H1 (cell line): ENCODE results near the gene DPP3. TPM values are rescaled to one million over a fixed set of nuclear protein-coding genes. Genes with fewer than 3 reads are reported as not detected.

Source experiments
- POLR2A ChIP-seq, 2 experiments: IDR thresholded peaks; 1 replicate in 1 of 2; 2 replicates in 1 of 2; pipeline ENCODE4 v1.6.1; 2011; ENCODE audit warnings: low read depth in 2 of 2, low read length in 2 of 2, mild to moderate bottlenecking in 2 of 2; ENCODE audit errors: control extremely low read depth in 1 of 2
- RNF2 ChIP-seq: fragments of 200-900, 300-1000 bp; sonication (generic); IDR thresholded peaks from 2 replicates; pipeline ENCODE4 v1.7.1; 2016; ENCODE audit warnings: borderline replicate concordance, low read depth, mild to moderate bottlenecking, antibody characterized with exemption, low read length; ENCODE audit not compliant: poor library complexity, severe bottlenecking; ENCODE audit errors: missing control alignments
- USF2 ChIP-seq: IDR thresholded peaks from 2 replicates; pipeline ENCODE4 v1.6.1; 2011; ENCODE audit warnings: low read length, improper control_type of control experiment
- polyA plus RNA-seq, 7 experiments: library from polyadenylated mRNA; depleted of rRNA in 3 of 7; stranded (reverse) in 5 of 7; unstranded in 2 of 7; fragments of >200 nt in 5 of 7; fragments of 200-250 nt in 2 of 7; gene quantifications; 1 replicate in 5 of 7; 2 replicates in 1 of 7; 4 replicates in 1 of 7; pipeline versions ENCODE4 v1.2.1 to v1.2.3, GENCODE V29; 2011 to 2013; ENCODE audit warnings: missing spikeins in 2 of 7, mixed read lengths in 2 of 7
- total RNA-seq: library from RNA; stranded (reverse); fragmentation: NEBNext Ultra II Directional; extraction: Animal tissue kit (Norgen Biotek cat#: 25700); gene quantifications from 2 replicates; pipeline ENCODE4 v1.2.1, GENCODE V29; 2021
- TF ChIP-seq, protein P1 (sequence below): fragments of 300-600 bp; sonication (generic); IDR thresholded peaks from 2 replicates; pipeline ENCODE4 v1.7.1; 2012; ENCODE audit warnings: low read length, moderate library complexity, mild to moderate bottlenecking, inconsistent platforms; ENCODE audit not compliant: insufficient replicate concordance

DPP3 gene
- total and polyA plus RNA-seq, 2 of the 8 experiments (the other 6 are each of a cell fraction or from before 2014, with no cell fraction given) = 75.1 to 82.7 TPM

- TF ChIP-seq, protein P1, sequence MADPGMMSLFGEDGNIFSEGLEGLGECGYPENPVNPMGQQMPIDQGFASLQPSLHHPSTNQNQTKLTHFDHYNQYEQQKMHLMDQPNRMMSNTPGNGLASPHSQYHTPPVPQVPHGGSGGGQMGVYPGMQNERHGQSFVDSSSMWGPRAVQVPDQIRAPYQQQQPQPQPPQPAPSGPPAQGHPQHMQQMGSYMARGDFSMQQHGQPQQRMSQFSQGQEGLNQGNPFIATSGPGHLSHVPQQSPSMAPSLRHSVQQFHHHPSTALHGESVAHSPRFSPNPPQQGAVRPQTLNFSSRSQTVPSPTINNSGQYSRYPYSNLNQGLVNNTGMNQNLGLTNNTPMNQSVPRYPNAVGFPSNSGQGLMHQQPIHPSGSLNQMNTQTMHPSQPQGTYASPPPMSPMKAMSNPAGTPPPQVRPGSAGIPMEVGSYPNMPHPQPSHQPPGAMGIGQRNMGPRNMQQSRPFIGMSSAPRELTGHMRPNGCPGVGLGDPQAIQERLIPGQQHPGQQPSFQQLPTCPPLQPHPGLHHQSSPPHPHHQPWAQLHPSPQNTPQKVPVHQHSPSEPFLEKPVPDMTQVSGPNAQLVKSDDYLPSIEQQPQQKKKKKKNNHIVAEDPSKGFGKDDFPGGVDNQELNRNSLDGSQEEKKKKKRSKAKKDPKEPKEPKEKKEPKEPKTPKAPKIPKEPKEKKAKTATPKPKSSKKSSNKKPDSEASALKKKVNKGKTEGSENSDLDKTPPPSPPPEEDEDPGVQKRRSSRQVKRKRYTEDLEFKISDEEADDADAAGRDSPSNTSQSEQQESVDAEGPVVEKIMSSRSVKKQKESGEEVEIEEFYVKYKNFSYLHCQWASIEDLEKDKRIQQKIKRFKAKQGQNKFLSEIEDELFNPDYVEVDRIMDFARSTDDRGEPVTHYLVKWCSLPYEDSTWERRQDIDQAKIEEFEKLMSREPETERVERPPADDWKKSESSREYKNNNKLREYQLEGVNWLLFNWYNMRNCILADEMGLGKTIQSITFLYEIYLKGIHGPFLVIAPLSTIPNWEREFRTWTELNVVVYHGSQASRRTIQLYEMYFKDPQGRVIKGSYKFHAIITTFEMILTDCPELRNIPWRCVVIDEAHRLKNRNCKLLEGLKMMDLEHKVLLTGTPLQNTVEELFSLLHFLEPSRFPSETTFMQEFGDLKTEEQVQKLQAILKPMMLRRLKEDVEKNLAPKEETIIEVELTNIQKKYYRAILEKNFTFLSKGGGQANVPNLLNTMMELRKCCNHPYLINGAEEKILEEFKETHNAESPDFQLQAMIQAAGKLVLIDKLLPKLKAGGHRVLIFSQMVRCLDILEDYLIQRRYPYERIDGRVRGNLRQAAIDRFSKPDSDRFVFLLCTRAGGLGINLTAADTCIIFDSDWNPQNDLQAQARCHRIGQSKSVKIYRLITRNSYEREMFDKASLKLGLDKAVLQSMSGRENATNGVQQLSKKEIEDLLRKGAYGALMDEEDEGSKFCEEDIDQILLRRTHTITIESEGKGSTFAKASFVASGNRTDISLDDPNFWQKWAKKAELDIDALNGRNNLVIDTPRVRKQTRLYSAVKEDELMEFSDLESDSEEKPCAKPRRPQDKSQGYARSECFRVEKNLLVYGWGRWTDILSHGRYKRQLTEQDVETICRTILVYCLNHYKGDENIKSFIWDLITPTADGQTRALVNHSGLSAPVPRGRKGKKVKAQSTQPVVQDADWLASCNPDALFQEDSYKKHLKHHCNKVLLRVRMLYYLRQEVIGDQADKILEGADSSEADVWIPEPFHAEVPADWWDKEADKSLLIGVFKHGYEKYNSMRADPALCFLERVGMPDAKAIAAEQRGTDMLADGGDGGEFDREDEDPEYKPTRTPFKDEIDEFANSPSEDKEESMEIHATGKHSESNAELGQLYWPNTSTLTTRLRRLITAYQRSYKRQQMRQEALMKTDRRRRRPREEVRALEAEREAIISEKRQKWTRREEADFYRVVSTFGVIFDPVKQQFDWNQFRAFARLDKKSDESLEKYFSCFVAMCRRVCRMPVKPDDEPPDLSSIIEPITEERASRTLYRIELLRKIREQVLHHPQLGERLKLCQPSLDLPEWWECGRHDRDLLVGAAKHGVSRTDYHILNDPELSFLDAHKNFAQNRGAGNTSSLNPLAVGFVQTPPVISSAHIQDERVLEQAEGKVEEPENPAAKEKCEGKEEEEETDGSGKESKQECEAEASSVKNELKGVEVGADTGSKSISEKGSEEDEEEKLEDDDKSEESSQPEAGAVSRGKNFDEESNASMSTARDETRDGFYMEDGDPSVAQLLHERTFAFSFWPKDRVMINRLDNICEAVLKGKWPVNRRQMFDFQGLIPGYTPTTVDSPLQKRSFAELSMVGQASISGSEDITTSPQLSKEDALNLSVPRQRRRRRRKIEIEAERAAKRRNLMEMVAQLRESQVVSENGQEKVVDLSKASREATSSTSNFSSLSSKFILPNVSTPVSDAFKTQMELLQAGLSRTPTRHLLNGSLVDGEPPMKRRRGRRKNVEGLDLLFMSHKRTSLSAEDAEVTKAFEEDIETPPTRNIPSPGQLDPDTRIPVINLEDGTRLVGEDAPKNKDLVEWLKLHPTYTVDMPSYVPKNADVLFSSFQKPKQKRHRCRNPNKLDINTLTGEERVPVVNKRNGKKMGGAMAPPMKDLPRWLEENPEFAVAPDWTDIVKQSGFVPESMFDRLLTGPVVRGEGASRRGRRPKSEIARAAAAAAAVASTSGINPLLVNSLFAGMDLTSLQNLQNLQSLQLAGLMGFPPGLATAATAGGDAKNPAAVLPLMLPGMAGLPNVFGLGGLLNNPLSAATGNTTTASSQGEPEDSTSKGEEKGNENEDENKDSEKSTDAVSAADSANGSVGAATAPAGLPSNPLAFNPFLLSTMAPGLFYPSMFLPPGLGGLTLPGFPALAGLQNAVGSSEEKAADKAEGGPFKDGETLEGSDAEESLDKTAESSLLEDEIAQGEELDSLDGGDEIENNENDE = no peak
- TF ChIP-seq USF2 (no peak), POLR2A (IDR thresholded peaks at IDR 0.05; ENCODE audit: control extremely low read depth in 1 of 2, low read depth in 2 of 2, low read length in 2 of 2) (no peak), RNF2 (no peak)
Observed at GRCh38 chr11:66462911-66463310, 17.3 kb upstream of the DPP3 start (continued).
